Fibroblast of lung (primary cell): ENCODE measurements around the gene RAI1.

Source experiments
- EZH2 ChIP-seq: IDR thresholded peaks from 2 replicates; pipeline ENCODE4 v1.5.1; 2012; ENCODE audit warnings: low read length, control low read depth, mild to moderate bottlenecking; ENCODE audit errors: missing control alignments
- TF ChIP-seq, protein P1 (sequence below), 2 donors: IDR thresholded peaks in 1 of 2; conservative IDR thresholded peaks in 1 of 2; 1 replicate in 1 of 2; 2 replicates in 1 of 2; pipeline ENCODE4 v1.5.1; 2011 to 2012; ENCODE audit warnings: low read length in 2 of 2, control low read depth in 1 of 2, inconsistent platforms in 1 of 2, low read depth in 1 of 2, mild to moderate bottlenecking in 1 of 2

DNA sequence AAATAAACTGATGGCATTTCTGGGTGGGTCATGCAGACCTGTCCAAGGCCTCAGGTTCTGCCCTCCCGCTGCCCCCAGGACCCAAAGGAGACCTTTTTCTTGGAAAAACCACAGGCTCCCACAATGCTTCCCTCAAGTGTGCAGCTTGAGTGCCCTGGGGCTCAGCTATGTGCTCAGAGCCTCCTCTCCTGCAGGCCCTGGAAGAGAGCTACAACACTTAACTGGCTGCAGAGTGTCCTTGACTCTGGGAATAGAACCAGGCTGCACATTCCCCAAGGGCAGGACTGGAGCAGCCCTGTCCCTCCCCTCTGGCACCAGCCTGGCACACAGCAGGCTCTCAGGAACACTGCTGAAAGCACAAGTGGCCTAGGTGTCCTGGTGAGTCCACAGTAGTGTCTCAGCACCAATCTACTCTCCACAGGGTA, 160.4 kb downstream of the RAI1 start:
- TF ChIP-seq, protein P1, sequence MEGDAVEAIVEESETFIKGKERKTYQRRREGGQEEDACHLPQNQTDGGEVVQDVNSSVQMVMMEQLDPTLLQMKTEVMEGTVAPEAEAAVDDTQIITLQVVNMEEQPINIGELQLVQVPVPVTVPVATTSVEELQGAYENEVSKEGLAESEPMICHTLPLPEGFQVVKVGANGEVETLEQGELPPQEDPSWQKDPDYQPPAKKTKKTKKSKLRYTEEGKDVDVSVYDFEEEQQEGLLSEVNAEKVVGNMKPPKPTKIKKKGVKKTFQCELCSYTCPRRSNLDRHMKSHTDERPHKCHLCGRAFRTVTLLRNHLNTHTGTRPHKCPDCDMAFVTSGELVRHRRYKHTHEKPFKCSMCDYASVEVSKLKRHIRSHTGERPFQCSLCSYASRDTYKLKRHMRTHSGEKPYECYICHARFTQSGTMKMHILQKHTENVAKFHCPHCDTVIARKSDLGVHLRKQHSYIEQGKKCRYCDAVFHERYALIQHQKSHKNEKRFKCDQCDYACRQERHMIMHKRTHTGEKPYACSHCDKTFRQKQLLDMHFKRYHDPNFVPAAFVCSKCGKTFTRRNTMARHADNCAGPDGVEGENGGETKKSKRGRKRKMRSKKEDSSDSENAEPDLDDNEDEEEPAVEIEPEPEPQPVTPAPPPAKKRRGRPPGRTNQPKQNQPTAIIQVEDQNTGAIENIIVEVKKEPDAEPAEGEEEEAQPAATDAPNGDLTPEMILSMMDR (conservative IDR thresholded peaks at IDR 0.05 in 1 of 2, IDR thresholded peaks at IDR 0.05 in 1 of 2; ENCODE audit: low read depth in 1 of 2, low read length in 2 of 2): no peak
- no peak for TF ChIP-seq EZH2
